Lower leg skin (tissue), 4 donors: ENCODE measurements around the gene RPH3AL. TPM values are rescaled to one million over a fixed set of nuclear protein-coding genes. Genes with fewer than 3 reads are reported as not detected.

Experiments
- DNase-seq, 2 donors: peaks; one replicate each; pipeline ENCODE4 v3.0.0-alpha.2; 2019; ENCODE audit warnings: low spot score in 2 of 2
- H3K4me3 ChIP-seq: fragments of 200-600 bp; sonication (generic); 2 replicates; pipeline ENCODE4 v1.5.1; 2017; ENCODE audit warnings: mild to moderate bottlenecking, low read depth; ENCODE audit not compliant: poor library complexity, severe bottlenecking
- CTCF ChIP-seq, 3 donors: fragments of 450-650 bp; IDR thresholded peaks; one replicate each; pipeline ENCODE4 v1.5.1; 2016; ENCODE audit warnings: antibody characterized with exemption in 3 of 3, mild to moderate bottlenecking in 3 of 3, moderate library complexity in 2 of 3
- POLR2A ChIP-seq, 2 donors: fragments of 450-650 bp; IDR thresholded peaks; one replicate each; pipeline ENCODE4 v1.6.1; 2016 to 2017; ENCODE audit warnings: antibody characterized with exemption in 2 of 2, mild to moderate bottlenecking in 1 of 2, moderate library complexity in 1 of 2
- WGBS, 2 donors: methylation state at CpG; one replicate each; pipeline ENCODE4 v1.1.5; 2018; 5-methylcytosine and 5-hydroxymethylcytosine counted together
- intact Hi-C: fragments of 100-400 bp; cut with DNase I; formaldehyde crosslinking; loops from one replicate; pipeline ENCODE4 v1.15.0; 2023; ENCODE audit warnings: low total_unique reads
- total RNA-seq, 4 donors: library from RNA; depleted of rRNA; stranded (reverse); fragments of >200 nt; gene quantifications; one replicate each; pipeline ENCODE4 v1.1.0, GENCODE V29; 2016

Gene RPH3AL
- total RNA-seq, 4 donors from 2014 or later: 8.6 to 22.9 (median 15.9) TPM

GRCh38 chr17:233473-233941 lies 119.1 kb downstream of the RPH3AL start:
- H3K4me3 ChIP-seq: no peak overlapping the region
- DNase-seq: peak in 1 of 2 donors; percentile 83
- TF ChIP-seq POLR2A (IDR thresholded peaks at IDR 0.05): no peak
- TF ChIP-seq CTCF (IDR thresholded peaks at IDR 0.05): peak in 1 of 3 donors; percentile 52
- 68 to 74% methylated on average over 10 to 11 of the region's 11 CpGs for WGBS, 2 donors
- intact Hi-C loops: no loop called here

- peak in 1 of 2 donors; percentile 74 for DNase-seq
- TF ChIP-seq CTCF (IDR thresholded peaks at IDR 0.05): no peak
- no peak for TF ChIP-seq POLR2A (IDR thresholded peaks at IDR 0.05)
- 83 to 85% methylated on average over 23 to 24 of the region's 24 CpGs for WGBS, 2 donors
- intact Hi-C loops: no loop called here
- no peak overlapping the region for H3K4me3 ChIP-seq
Measured at GRCh38 chr17:231966-232807, 120.4 kb downstream of the RPH3AL start.

GRCh38 chr17:231191-231965 lies 121.2 kb downstream of the RPH3AL start:
- TF ChIP-seq POLR2A (IDR thresholded peaks at IDR 0.05) (no peak), CTCF (IDR thresholded peaks at IDR 0.05) (no peak)
- 84 to 90% methylated on average over 13 to 16 of the region's 16 CpGs for WGBS, 2 donors
- DNase-seq: peak in 1 of 2 donors; percentile 79
- intact Hi-C loops: no loop called here
- no peak overlapping the region for H3K4me3 ChIP-seq

GRCh38 chr17:230395-230770 lies 122.2 kb downstream of the RPH3AL start:
- DNase-seq: peak in 1 of 2 donors; percentile 42
- TF ChIP-seq POLR2A (IDR thresholded peaks at IDR 0.05): no peak
- no peak for TF ChIP-seq CTCF (IDR thresholded peaks at IDR 0.05)
- intact Hi-C loops: no loop called here
- H3K4me3 ChIP-seq: no peak overlapping the region
- WGBS, 2 donors: 89 to 91% methylated on average over 7 of the region's 7 CpGs

GRCh38 chr17:229709-230394 lies 122.8 kb downstream of the RPH3AL start:
- TF ChIP-seq POLR2A (IDR thresholded peaks at IDR 0.05) (no peak), CTCF (IDR thresholded peaks at IDR 0.05) (no peak)
- no peak overlapping the region for H3K4me3 ChIP-seq
- intact Hi-C loops: no loop called here
- no peak for DNase-seq
- 85 to 89% methylated on average over 15 of the region's 15 CpGs for WGBS, 2 donors
